Neural progenitor cell (in vitro differentiated cells): Measurements from ENCODE around the gene NPR3. TPM values are rescaled to one million over a fixed set of nuclear protein-coding genes. Genes with fewer than 3 reads are reported as not detected.

ENCODE experiments used
- DNase-seq: peaks from one replicate; pipeline ENCODE4 v3.0.0-alpha.2; 2016; ENCODE audit warnings: low spot score
- H2AFZ ChIP-seq: fragments of 200-600 bp; sonication (generic); replicated peaks from 2 replicates; pipeline ENCODE4 v1.6.1; 2016; ENCODE audit warnings: antibody characterized with exemption
- H3F3A ChIP-seq: fragments of 200-600 bp; sonication (generic); 2 replicates; pipeline ENCODE4 v1.6.1; 2016; ENCODE audit warnings: antibody characterized with exemption, low read depth
- H3K27ac ChIP-seq: fragments of 200-600 bp; sonication (generic); 2 replicates; pipeline ENCODE4 v1.5.1; 2016; ENCODE audit warnings: mild to moderate bottlenecking
- H3K27me3 ChIP-seq: fragments of 200-600 bp; sonication (generic); 2 replicates; pipeline ENCODE4 v1.6.1; 2016; ENCODE audit warnings: mild to moderate bottlenecking, moderate library complexity
- H3K36me3 ChIP-seq: fragments of 200-600 bp; sonication (generic); 2 replicates; pipeline ENCODE4 v1.5.1; 2016
- H3K4me1 ChIP-seq: fragments of 200-600 bp; sonication (generic); 2 replicates; pipeline ENCODE4 v1.6.1; 2016; ENCODE audit warnings: mixed run types
- H3K4me2 ChIP-seq: fragments of 200-600 bp; sonication (generic); 2 replicates; pipeline ENCODE4 v1.6.1; 2016
- H3K4me3 ChIP-seq: fragments of 200-600 bp; sonication (generic); 2 replicates; pipeline ENCODE4 v1.5.1; 2016
- H3K79me2 ChIP-seq: fragments of 200-600 bp; sonication (generic); 2 replicates; pipeline ENCODE4 v1.6.1; 2016; ENCODE audit warnings: low read depth
- H3K9ac ChIP-seq: fragments of 200-600 bp; sonication (generic); 2 replicates; pipeline ENCODE4 v1.6.1; 2016
- H3K9me3 ChIP-seq: fragments of 200-600 bp; sonication (generic); 2 replicates; pipeline ENCODE4 v1.5.1; 2016; ENCODE audit warnings: low read depth
- H4K20me1 ChIP-seq: fragments of 200-600 bp; sonication (generic); 2 replicates; pipeline ENCODE4 v1.6.1; 2016; ENCODE audit warnings: low read depth
- H3K27ac Mint-ChIP-seq: 3 replicates; pipeline ENCODE4 v1.8.0; 2021; ENCODE audit warnings: mixed read lengths
- H3K27me3 Mint-ChIP-seq: 2 replicates; pipeline ENCODE4 v1.8.0; 2022; ENCODE audit warnings: low read depth, mild to moderate bottlenecking, inconsistent platforms, moderate library complexity, mixed read lengths; ENCODE audit not compliant: insufficient read depth
- H3K36me3 Mint-ChIP-seq: 3 replicates; pipeline ENCODE4 v1.8.0; 2021; ENCODE audit warnings: mixed read lengths
- H3K4me1 Mint-ChIP-seq: 3 replicates; pipeline ENCODE4 v1.8.0; 2021; ENCODE audit warnings: mixed read lengths
- H3K4me3 Mint-ChIP-seq: 3 replicates; pipeline ENCODE4 v1.8.0; 2021; ENCODE audit warnings: mild to moderate bottlenecking, moderate library complexity, mixed read lengths
- H3K9me3 Mint-ChIP-seq: 3 replicates; pipeline ENCODE4 v1.8.0; 2020; ENCODE audit warnings: mixed read lengths
- EZH2 ChIP-seq: fragments of 200-600 bp; sonication (generic); IDR thresholded peaks from 2 replicates; pipeline ENCODE4 v1.6.1; 2017; ENCODE audit warnings: antibody characterized with exemption, mild to moderate bottlenecking, moderate library complexity
- EZH2phosphoT487 ChIP-seq: fragments of 200-600 bp; sonication (generic); IDR thresholded peaks from 2 replicates; pipeline ENCODE4 v1.6.1; 2017; ENCODE audit warnings: antibody characterized with exemption
- total RNA-seq: library from RNA; depleted of rRNA; stranded (reverse); fragments of >200 nt; gene quantifications from 2 replicates; pipeline ENCODE4 v1.2.3, GENCODE V29; 2015; ENCODE audit warnings: low replicate concordance
- TF ChIP-seq, protein P1 (sequence below): fragments of 200-600 bp; sonication (generic); IDR thresholded peaks from 2 replicates; pipeline ENCODE4 v1.5.1; 2017; ENCODE audit warnings: antibody characterized with exemption, mild to moderate bottlenecking

Gene NPR3
- total RNA-seq, 1 donor from 2014 or later, result not detected

DNA sequence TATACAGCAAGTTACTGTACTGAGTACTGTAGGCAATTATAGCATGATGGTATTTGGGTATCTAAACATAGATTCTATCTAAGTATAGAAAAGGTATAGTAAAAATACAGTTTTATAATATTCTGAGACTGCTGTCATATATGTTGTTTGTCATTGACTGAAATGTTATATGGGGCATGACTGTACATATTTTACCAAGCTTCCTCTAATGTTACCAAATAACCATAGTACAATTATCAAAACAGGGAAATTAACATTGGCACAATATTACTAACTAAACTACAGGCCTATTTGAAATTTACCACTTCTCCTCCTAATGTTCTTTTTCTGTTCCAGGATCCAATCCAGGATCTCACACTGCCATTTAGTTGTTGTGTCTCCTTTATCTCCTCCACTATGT lies 18.5 kb downstream of the NPR3 start:
- Mint-ChIP-seq H3K27ac (no peak overlapping the region), H3K4me1 (no peaks in the 10 kb centered on the region), H3K9me3 (peaks cover 2% of the 10 kb centered on the region), H3K36me3 (no peaks in the 10 kb centered on the region), H3K4me3 (no peak overlapping the region), H3K27me3 (no peaks in the 10 kb centered on the region)
- Histone ChIP-seq H3K9ac (no peak overlapping the region), H2AFZ (no peak overlapping the region), H3K79me2 (no peaks in the 10 kb centered on the region), H3K9me3 (no peaks in the 10 kb centered on the region), H3F3A (no peaks in the 10 kb centered on the region), H3K27me3 (no peaks in the 10 kb centered on the region), H4K20me1 (no peaks in the 10 kb centered on the region), H3K4me1 (no peaks in the 10 kb centered on the region), H3K4me2 (no peak overlapping the region), H3K27ac (no peak overlapping the region), H3K4me3 (no peak overlapping the region), H3K36me3 (no peaks in the 10 kb centered on the region)
- no peak for DNase-seq
- no peak for TF ChIP-seq EZH2
- TF ChIP-seq EZH2phosphoT487, result no peak
- TF ChIP-seq, protein P1, sequence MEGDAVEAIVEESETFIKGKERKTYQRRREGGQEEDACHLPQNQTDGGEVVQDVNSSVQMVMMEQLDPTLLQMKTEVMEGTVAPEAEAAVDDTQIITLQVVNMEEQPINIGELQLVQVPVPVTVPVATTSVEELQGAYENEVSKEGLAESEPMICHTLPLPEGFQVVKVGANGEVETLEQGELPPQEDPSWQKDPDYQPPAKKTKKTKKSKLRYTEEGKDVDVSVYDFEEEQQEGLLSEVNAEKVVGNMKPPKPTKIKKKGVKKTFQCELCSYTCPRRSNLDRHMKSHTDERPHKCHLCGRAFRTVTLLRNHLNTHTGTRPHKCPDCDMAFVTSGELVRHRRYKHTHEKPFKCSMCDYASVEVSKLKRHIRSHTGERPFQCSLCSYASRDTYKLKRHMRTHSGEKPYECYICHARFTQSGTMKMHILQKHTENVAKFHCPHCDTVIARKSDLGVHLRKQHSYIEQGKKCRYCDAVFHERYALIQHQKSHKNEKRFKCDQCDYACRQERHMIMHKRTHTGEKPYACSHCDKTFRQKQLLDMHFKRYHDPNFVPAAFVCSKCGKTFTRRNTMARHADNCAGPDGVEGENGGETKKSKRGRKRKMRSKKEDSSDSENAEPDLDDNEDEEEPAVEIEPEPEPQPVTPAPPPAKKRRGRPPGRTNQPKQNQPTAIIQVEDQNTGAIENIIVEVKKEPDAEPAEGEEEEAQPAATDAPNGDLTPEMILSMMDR, result no peak

DNA sequence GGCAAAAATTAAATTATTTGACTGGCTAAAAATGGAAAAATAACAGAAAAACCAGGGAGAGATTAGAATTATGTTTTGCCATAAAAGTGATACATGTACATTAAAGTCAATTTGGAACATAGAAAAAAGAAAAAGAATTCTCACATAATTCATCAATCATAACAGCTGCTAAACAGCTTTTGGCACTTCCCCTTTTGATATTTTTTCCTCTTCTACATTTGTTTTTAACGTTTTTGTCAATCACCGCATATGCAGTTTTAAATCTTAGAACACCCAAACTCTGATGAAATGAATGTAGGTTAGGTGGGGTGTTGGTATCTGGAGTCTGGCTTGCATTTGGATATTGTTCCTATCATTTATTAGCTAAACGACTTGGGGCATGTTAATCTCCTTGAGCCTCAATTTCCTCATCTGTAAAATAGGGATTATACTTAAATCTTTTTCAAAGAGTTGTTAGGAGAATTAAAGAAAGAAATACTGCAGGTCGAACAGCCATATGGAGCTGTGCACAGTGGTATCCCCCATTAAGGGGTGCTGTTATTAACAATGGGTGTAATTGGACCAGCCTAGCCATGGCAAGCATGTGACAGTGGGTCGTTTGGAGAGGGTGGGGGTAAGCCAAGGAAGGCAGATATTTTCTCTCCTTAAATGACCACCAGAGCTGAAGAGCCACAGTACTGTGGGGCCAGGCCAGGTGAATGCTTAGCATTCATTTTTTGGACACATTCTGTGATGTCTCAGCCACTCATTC lies 22.6 kb downstream of the NPR3 start:
- no peaks in the 10 kb centered on the region for H3K79me2 ChIP-seq
- H3K9me3 Mint-ChIP-seq, result peaks cover 2% of the 10 kb centered on the region
- no peaks in the 10 kb centered on the region for H3K4me1 Mint-ChIP-seq
- H3K27me3 Mint-ChIP-seq, result no peaks in the 10 kb centered on the region
- no peak overlapping the region for H3K4me2 ChIP-seq
- no peak for TF ChIP-seq EZH2phosphoT487
- TF ChIP-seq, protein P1, result no peak
- no peak for TF ChIP-seq EZH2
- no peak overlapping the region for H3K27ac ChIP-seq
- no peak overlapping the region for H3K4me3 ChIP-seq
- H3K27me3 ChIP-seq, result no peaks in the 10 kb centered on the region
- no peak overlapping the region for H3K4me3 Mint-ChIP-seq
- no peaks in the 10 kb centered on the region for H3K36me3 ChIP-seq
- no peak overlapping the region for H3K27ac Mint-ChIP-seq
- no peak overlapping the region for H2AFZ ChIP-seq
- DNase-seq, result no peak
- no peak overlapping the region for H3K9ac ChIP-seq
- no peaks in the 10 kb centered on the region for H3K36me3 Mint-ChIP-seq
- no peaks in the 10 kb centered on the region for H4K20me1 ChIP-seq
- H3K9me3 ChIP-seq, result no peaks in the 10 kb centered on the region
- no peaks in the 10 kb centered on the region for H3K4me1 ChIP-seq
- no peaks in the 10 kb centered on the region for H3F3A ChIP-seq

DNA sequence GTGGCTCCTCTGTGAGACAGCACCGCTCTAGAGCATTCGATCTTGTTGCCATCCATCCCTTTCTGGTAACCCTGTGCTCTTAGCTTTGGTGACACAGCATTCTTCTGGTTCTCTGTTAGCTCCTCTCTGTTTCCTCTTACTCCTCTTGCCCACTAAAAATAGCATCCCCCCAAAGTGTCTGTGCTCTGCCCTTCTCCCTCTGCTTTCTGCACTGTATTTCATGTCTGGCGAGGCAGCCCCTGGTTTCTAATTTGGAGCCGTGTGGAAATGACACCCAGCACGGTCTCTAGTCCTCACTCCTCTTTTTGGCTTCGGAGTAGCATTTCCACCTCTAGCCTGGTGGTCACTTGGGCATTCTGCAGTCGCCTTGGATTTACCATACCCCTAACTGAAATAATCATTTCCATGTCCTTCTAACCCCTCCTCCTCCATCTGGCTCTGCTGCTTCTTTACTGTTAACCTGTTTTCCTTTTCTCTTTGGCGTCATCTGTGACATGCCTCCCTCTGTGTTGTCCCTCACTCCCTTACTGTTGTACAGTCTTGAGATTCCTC lies 23.8 kb downstream of the NPR3 start:
- H3K4me1 ChIP-seq, result no peaks in the 10 kb centered on the region
- Mint-ChIP-seq H3K27me3 (no peaks in the 10 kb centered on the region), H3K4me3 (no peak overlapping the region), H3K27ac (no peak overlapping the region), H3K9me3 (peaks cover 2% of the 10 kb centered on the region), H3K4me1 (no peaks in the 10 kb centered on the region), H3K36me3 (no peaks in the 10 kb centered on the region)
- H3K36me3 ChIP-seq, result no peaks in the 10 kb centered on the region
- H3K79me2 ChIP-seq, result no peaks in the 10 kb centered on the region
- no peak overlapping the region for H3K9ac ChIP-seq
- no peak overlapping the region for H3K4me3 ChIP-seq
- no peak overlapping the region for H3K4me2 ChIP-seq
- no peak for TF ChIP-seq EZH2phosphoT487
- no peak for TF ChIP-seq EZH2
- TF ChIP-seq, protein P1, result no peak
- no peaks in the 10 kb centered on the region for H3F3A ChIP-seq
- H3K27ac ChIP-seq, result no peak overlapping the region
- H3K9me3 ChIP-seq, result no peaks in the 10 kb centered on the region
- no peak overlapping the region for H2AFZ ChIP-seq
- DNase-seq, result no peak
- no peaks in the 10 kb centered on the region for H3K27me3 ChIP-seq
- H4K20me1 ChIP-seq, result no peaks in the 10 kb centered on the region
